Measurements from ENCODE around the gene FMC1. TPM values are rescaled to one million over a fixed set of nuclear protein-coding genes. Genes with fewer than 3 reads are reported as not detected.
"Not testable (repeated sequence)": the region's sequence is repeated elsewhere in the genome, so short reads cannot be mapped to it uniquely, and the experiment has no call there.

The FMC1 gene
- total RNA-seq, 4 donors from 2014 or later = 4.4 to 12.1 (median 5.4) TPM; not detected in 1

DNA sequence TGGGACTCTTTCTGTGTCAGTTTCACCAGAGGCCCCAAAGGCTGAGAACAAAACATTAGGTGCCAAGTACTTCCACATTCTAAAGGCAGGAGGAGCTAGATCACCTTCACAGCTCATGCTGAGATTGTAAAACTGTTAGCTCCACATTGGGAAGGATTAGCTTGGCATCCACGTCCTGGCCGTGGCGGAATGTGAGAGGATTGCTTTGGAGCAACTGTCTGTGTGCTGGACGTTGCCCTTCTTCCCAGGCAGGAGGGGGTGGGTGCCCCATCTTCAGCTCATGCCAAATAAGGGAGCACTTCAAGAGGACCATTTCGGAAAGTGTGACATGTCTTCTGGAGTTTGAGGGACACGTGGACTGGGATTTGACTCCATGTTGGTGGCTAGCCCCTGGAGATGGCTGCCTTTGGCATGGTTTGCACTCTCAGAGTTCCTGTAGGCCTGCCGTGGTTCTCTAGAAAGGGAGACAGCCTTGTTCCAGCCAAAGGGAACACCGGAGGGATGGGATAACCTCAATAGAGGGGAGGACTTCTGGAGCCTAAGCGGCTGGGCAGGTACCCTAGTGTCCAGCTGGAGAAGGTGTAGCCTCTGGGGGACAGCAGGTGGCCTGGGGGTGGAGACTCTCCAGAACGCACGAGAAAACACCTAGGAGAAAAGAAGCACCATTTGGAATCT lies 19.9 kb upstream of the FMC1 start:
- H3K4me1 ChIP-seq = no peaks in the 10 kb centered on the region
- no peak for TF ChIP-seq POLR2A (IDR thresholded peaks at IDR 0.05)
- TF ChIP-seq, protein P1, sequence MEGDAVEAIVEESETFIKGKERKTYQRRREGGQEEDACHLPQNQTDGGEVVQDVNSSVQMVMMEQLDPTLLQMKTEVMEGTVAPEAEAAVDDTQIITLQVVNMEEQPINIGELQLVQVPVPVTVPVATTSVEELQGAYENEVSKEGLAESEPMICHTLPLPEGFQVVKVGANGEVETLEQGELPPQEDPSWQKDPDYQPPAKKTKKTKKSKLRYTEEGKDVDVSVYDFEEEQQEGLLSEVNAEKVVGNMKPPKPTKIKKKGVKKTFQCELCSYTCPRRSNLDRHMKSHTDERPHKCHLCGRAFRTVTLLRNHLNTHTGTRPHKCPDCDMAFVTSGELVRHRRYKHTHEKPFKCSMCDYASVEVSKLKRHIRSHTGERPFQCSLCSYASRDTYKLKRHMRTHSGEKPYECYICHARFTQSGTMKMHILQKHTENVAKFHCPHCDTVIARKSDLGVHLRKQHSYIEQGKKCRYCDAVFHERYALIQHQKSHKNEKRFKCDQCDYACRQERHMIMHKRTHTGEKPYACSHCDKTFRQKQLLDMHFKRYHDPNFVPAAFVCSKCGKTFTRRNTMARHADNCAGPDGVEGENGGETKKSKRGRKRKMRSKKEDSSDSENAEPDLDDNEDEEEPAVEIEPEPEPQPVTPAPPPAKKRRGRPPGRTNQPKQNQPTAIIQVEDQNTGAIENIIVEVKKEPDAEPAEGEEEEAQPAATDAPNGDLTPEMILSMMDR (IDR thresholded peaks at IDR 0.05) = peak in 3 of 6 experiments; percentile 21 to 28 (median 26)
- no peak overlapping the region for H3K4me3 ChIP-seq
- H3K27ac ChIP-seq = no peak overlapping the region
- H3K36me3 ChIP-seq = no peaks in the 10 kb centered on the region
- no peaks in the 10 kb centered on the region for H3K27me3 ChIP-seq
- H3K9me3 ChIP-seq = no peaks in the 10 kb centered on the region
- no peak for DNase-seq

DNA sequence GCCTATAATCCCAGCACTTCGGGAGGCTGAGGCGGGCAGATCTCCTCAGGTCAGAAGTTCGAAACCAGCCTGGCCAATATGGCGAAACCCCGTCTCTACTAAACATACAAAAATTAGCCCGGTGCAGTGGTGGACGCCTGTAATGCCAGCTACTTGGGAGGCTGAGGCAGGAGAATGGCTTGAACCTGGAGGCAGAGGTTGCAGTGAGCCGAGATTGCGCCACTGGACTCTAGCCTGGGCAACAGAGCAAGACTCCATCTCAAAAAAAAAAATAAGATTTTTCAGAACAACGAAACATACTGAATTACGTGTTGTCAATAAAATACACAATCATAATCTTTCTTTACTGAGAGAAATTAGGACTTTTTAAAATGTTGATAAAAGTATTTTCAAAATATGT lies 16.4 kb upstream of the FMC1 start:
- not testable (repeated sequence) for H3K27me3 ChIP-seq, H3K27ac ChIP-seq, H3K9me3 ChIP-seq, DNase-seq, H3K4me1 ChIP-seq, H3K4me3 ChIP-seq, H3K36me3 ChIP-seq

DNA sequence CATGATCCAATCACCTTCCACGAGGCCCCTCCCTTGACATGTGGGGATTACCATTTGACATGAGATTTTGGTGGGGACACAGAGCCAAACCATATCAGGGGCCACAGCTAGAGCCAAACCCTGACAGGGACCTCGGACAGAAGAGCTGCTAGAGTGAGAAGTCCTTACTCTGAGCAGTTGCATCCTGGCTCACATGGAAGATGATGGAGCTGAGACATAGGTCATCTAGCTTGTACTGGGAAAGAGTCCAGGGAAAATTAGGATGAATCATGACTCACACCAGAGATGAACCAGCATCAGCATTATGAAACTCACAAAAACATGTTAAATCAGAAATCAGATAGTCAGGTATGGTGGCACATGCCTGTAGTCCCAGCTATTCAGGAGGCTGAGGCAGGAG lies 12.8 kb upstream of the FMC1 start:
- Histone ChIP-seq H3K36me3 (no peaks in the 10 kb centered on the region), H3K27ac (no peak overlapping the region), H3K9me3 (no peaks in the 10 kb centered on the region), H3K4me3 (no peak overlapping the region), H3K27me3 (no peaks in the 10 kb centered on the region), H3K4me1 (no peaks in the 10 kb centered on the region)
- TF ChIP-seq, protein P1 (IDR thresholded peaks at IDR 0.05) = no peak
- no peak for TF ChIP-seq POLR2A (IDR thresholded peaks at IDR 0.05)
- DNase-seq = no peak

DNA sequence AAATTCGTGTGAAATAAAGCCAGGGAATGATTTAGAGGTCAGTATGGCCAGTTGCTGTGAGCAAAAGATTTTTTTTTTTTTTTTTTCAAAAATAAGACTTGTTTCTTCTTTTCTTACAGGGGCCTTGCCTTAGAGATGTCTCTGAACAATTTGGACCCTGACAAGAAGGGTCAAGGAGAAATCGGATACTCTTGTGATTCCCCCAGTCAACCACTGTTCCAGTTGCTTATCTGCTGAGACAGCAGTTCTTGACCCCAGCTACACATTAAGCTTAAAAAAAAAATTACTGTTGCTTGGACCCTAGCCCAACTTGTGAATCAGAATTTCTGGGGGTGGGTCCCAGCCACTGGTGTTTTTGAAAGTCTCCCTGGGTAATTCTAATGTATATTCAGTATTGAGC lies 12.0 kb upstream of the FMC1 start:
- TF ChIP-seq POLR2A (IDR thresholded peaks at IDR 0.05) = no peak
- Histone ChIP-seq H3K4me1 (no peaks in the 10 kb centered on the region), H3K36me3 (no peaks in the 10 kb centered on the region), H3K27ac (no peak overlapping the region), H3K4me3 (no peak overlapping the region), H3K27me3 (no peaks in the 10 kb centered on the region), H3K9me3 (no peaks in the 10 kb centered on the region)
- DNase-seq = no peak

DNA sequence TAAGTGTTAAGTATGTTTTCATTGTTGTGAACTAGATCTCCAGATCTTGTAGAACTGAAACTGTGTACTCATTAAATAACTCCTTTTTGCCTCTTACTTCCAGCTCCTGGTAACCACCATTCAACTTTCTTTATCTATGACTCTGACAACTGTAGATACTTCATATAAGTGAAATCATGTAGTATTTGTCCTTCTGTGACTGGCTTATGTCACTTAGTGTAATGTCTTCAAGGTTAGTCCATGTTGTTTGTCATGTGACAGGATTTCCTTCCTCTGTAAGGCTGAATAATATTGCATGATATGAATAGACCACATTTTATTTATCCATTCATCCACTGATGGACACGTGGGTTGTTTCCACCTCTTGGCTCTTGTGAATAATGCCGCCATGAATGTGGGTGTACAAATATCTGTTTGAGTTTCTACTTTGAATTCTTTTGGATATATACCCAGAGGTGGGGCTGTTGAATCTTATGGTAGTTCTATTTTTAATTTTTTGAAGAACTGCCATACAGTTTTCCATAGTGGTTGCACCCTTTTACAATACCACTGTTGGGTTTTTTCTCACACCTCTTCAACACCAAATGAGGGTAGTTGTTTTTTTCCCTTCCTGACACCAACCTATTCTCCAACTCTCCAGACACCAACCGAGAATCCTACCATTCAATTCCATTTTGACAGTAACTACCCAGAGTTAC lies 10.7 kb upstream of the FMC1 start:
- Histone ChIP-seq H3K27ac (no peak overlapping the region), H3K36me3 (no peaks in the 10 kb centered on the region), H3K27me3 (no peaks in the 10 kb centered on the region), H3K4me3 (no peak overlapping the region), H3K4me1 (no peaks in the 10 kb centered on the region), H3K9me3 (no peaks in the 10 kb centered on the region)
- TF ChIP-seq POLR2A (IDR thresholded peaks at IDR 0.05) = no peak
- TF ChIP-seq, protein P1 (IDR thresholded peaks at IDR 0.05) = no peak
- DNase-seq = no peak

DNA sequence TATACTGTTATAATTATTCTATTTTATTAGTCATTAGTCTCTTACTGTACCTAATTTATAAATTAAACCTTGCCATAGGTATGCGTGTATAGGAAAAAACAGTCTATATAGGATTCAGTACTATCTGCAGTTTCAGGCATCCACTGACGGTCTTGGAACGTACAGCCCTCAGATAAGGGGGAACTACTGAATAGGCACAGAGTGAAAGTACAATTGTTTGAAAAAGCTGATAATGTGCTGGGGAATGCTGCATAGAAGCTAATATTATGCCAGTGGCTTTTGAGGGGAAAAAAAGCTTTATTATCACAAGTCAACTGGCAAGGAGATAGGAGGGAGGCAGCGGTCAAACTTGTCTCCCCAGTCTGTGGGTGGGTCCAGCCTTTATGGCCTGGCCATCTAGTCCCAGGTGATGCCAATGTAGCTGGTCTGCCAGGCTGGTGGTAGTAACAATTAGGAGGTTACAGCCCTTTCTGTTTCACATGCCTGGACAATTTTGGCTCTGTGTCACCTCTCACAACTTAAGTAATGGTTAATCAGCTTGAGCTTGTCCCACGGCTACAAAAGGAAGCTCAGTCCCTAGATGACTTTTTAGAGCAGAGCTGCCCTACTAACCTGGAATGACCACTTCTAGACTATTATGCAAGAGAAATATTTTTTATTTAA lies 8.3 kb upstream of the FMC1 start:
- Histone ChIP-seq H3K27me3 (no peaks in the 10 kb centered on the region), H3K4me3 (no peak overlapping the region), H3K36me3 (no peaks in the 10 kb centered on the region), H3K27ac (no peak overlapping the region), H3K4me1 (no peaks in the 10 kb centered on the region), H3K9me3 (no peaks in the 10 kb centered on the region)
- no peak for DNase-seq
- TF ChIP-seq, protein P1 (IDR thresholded peaks at IDR 0.05) = no peak
- no peak for TF ChIP-seq POLR2A (IDR thresholded peaks at IDR 0.05)

DNA sequence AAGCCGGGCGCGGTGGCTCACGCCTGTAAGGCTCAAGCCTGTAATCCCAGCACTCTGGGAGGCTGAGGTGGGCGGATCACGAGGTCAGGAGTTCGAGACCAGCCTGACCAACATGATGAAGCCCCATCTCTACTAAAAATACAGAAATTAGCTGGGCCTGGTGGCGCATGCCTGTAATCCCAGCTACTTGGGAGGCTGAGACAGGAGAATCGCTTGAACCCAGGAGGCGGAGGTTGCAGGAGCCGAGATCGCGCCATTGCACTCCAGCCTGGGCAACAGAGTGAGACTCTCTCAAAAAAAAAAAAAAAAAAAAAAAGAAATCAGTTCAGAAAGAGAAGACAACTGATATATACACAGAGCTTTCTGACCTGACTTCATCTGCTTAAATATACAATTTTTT lies 7.7 kb upstream of the FMC1 start:
- not testable (repeated sequence) for H3K4me1 ChIP-seq, H3K27me3 ChIP-seq, H3K27ac ChIP-seq, DNase-seq, H3K36me3 ChIP-seq, H3K4me3 ChIP-seq, H3K9me3 ChIP-seq
